ENCODE results near the gene UBXN11.

UBXN11 gene

DNA sequence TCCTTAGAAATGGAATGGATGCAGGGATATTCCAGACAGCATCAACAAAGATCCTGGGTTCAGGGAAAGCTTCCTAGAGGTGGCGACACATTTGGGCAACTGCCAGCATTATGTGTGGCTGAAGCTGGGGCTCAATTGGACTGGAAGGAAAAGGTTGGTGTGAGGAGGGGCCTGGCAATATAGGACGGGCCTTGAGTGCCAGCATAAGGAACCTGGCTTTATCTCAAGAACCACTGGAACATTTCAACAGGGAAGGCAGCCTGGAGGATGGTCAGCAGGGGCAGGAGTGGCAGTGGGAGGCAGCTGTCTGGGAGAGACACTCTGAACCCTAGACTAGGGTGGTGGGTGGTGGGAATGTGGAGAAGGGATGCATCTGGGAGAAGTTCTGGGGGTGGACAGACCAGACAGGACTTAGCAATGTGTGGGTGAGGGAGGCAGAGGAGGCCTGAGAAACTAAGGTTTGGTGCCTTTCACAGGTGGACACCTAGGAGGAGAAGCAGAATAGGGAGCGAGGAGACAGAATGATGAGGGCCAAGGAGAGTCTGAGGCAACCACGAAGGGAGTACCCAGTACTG, 23.1 kb downstream of the UBXN11 start:
- Histone ChIP-seq H3K36me3 (ENCODE audit: insufficient read depth, low read length) (peaks cover 43% of the 10 kb centered on the region), H3K27ac (ENCODE audit: low read length) (peak overlapping the region; percentile 15), H3K4me1 (ENCODE audit: insufficient read depth, low read length) (peaks cover 77% of the 10 kb centered on the region), H3K9me3 (ENCODE audit: insufficient read depth, low read length, severe bottlenecking) (no peaks in the 10 kb centered on the region), H4K20me1 (ENCODE audit: insufficient read depth, low read length) (peaks cover 17% of the 10 kb centered on the region; the same call in 1 of the 2 replicates), H2AFZ (ENCODE audit: low read depth, low read length) (no peak overlapping the region), H3K4me3 (ENCODE audit: low read depth in 1 of 2, low read length in 2 of 2) (no peak overlapping the region), H3K9ac (ENCODE audit: low read depth, low read length) (no peak overlapping the region), H3K79me2 (ENCODE audit: insufficient read depth, low read length) (peaks cover 29% of the 10 kb centered on the region), H3K27me3 (ENCODE audit: insufficient read depth, low read length, poor library complexity) (no peaks in the 10 kb centered on the region), H3K4me2 (ENCODE audit: insufficient read depth, low read length) (no peak overlapping the region)
- no peak for ATAC-seq (ENCODE audit: insufficient read depth, low read depth)
- no peak for DNase-seq
- TF ChIP-seq EZH2 (IDR thresholded peaks at IDR 0.05; ENCODE audit: borderline replicate concordance, low read depth, low read length, severe bottlenecking) (no peak), CTCF (IDR thresholded peaks at IDR 0.05; ENCODE audit: borderline replicate concordance, extremely low read depth, low read length, poor library complexity, severe bottlenecking) (no peak)

DNA sequence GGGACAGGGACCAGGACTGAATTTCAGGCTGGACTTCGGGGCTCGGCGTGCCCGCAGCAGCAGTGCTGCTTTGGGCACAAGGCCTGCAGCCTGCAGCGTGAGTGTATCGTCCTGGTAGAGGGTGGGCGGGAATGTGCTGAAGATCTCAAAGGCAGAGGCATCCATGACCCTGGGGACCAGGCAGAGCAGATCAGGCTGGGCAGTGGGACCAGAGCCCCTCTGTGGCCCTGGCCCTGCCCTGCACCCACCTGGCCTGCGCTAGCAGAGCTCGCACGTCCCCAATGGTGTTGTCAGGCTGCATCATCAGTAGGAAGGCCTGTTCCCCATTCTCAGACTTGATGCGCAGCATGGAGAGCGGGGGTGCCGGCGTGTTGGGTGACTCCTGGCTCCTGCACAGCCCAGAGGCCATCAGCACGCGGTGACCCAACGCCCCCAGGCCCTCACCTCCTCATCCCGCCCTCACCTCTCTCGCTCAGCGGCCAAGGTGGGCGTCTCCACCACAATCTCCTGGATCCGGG, 24.0 kb downstream of the UBXN11 start:
- ATAC-seq (ENCODE audit: insufficient read depth, low read depth) = no peak
- Histone ChIP-seq H3K36me3 (ENCODE audit: insufficient read depth, low read length) (peaks cover 52% of the 10 kb centered on the region), H2AFZ (ENCODE audit: low read depth, low read length) (no peak overlapping the region), H3K27ac (ENCODE audit: low read length) (0 out of 2 replicates have a peak overlapping the region, but pooled peaks have one; percentile 14), H3K79me2 (ENCODE audit: insufficient read depth, low read length) (peaks cover 29% of the 10 kb centered on the region), H3K9ac (ENCODE audit: low read depth, low read length) (no peak overlapping the region), H3K27me3 (ENCODE audit: insufficient read depth, low read length, poor library complexity) (no peaks in the 10 kb centered on the region), H3K4me1 (ENCODE audit: insufficient read depth, low read length) (peaks cover 75% of the 10 kb centered on the region), H4K20me1 (ENCODE audit: insufficient read depth, low read length) (peaks cover 17% of the 10 kb centered on the region; the same call in 1 of the 2 replicates), H3K4me2 (ENCODE audit: insufficient read depth, low read length) (no peak overlapping the region), H3K9me3 (ENCODE audit: insufficient read depth, low read length, severe bottlenecking) (no peaks in the 10 kb centered on the region), H3K4me3 (ENCODE audit: low read depth in 1 of 2, low read length in 2 of 2) (no peak overlapping the region)
- DNase-seq = no peak
- no peak for TF ChIP-seq CTCF (IDR thresholded peaks at IDR 0.05; ENCODE audit: borderline replicate concordance, extremely low read depth, low read length, poor library complexity, severe bottlenecking)
- no peak for TF ChIP-seq EZH2 (IDR thresholded peaks at IDR 0.05; ENCODE audit: borderline replicate concordance, low read depth, low read length, severe bottlenecking)

DNA sequence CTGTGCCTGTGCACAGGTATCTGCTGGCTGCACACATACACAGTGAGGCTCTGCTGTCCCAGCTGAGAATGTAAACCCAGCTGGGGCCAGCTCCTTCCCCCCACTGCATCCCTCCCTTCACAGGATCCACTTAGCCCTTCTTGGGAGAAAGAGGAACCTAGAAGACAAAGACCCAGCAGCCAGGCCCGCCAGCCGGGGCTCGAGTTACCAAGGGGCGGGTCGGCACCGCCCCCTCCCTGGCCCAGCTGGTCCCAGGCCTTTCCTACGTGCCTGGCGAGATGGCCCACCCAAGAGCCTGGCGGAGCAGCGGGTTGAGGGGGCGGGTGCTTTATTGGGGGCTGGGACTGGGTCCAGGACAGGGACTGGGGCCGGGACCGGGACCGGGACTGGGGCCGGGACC, 24.5 kb downstream of the UBXN11 start:
- peaks cover 17% of the 10 kb centered on the region; the same call in 1 of the 2 replicates for H4K20me1 ChIP-seq (ENCODE audit: insufficient read depth, low read length)
- H3K9me3 ChIP-seq (ENCODE audit: insufficient read depth, low read length, severe bottlenecking) = no peaks in the 10 kb centered on the region
- peak overlapping the region; percentile 72; the same call in 1 of the 2 replicates for H3K27ac ChIP-seq (ENCODE audit: low read length)
- DNase-seq = no peak
- no peak for ATAC-seq (ENCODE audit: insufficient read depth, low read depth)
- H3K9ac ChIP-seq (ENCODE audit: low read depth, low read length) = no peak overlapping the region; the same call in 1 of the 2 replicates
- H3K4me1 ChIP-seq (ENCODE audit: insufficient read depth, low read length) = peaks cover 71% of the 10 kb centered on the region
- H3K27me3 ChIP-seq (ENCODE audit: insufficient read depth, low read length, poor library complexity) = no peaks in the 10 kb centered on the region
- 0 out of 4 replicates have a peak overlapping the region, but pooled peaks of 1 of the 2 experiments have one; percentile 74 for H3K4me3 ChIP-seq (ENCODE audit: low read depth in 1 of 2, low read length in 2 of 2)
- TF ChIP-seq EZH2 (IDR thresholded peaks at IDR 0.05; ENCODE audit: borderline replicate concordance, low read depth, low read length, severe bottlenecking) = no peak
- TF ChIP-seq CTCF (IDR thresholded peaks at IDR 0.05; ENCODE audit: borderline replicate concordance, extremely low read depth, low read length, poor library complexity, severe bottlenecking) = no peak
- peaks cover 29% of the 10 kb centered on the region for H3K79me2 ChIP-seq (ENCODE audit: insufficient read depth, low read length)
- H2AFZ ChIP-seq (ENCODE audit: low read depth, low read length) = no peak overlapping the region
- peak overlapping the region; percentile 67 for H3K4me2 ChIP-seq (ENCODE audit: insufficient read depth, low read length)
- H3K36me3 ChIP-seq (ENCODE audit: insufficient read depth, low read length) = peaks cover 57% of the 10 kb centered on the region

All from DND-41 (cell line).